Gastroesophageal sphincter (tissue), 3 donors: ENCODE measurements around the gene MCM3.

ENCODE experiments used
- POLR2A ChIP-seq, 2 donors: fragments of 450-650 bp; IDR thresholded peaks; one replicate each; pipeline ENCODE4 v1.6.1; 2017; ENCODE audit warnings: antibody characterized with exemption in 2 of 2, mild to moderate bottlenecking in 2 of 2, moderate library complexity in 1 of 2
- TF ChIP-seq, protein P1 (sequence below), 4 experiments: fragments of 200-600 bp in 2 of 4; fragments of 450-650 bp in 2 of 4; sonication (generic) in 1 of 4; IDR thresholded peaks; one replicate each; pipeline ENCODE4 v1.5.1; 2017 to 2019; ENCODE audit warnings: antibody characterized with exemption in 4 of 4, mild to moderate bottlenecking in 2 of 4, moderate library complexity in 2 of 4

DNA sequence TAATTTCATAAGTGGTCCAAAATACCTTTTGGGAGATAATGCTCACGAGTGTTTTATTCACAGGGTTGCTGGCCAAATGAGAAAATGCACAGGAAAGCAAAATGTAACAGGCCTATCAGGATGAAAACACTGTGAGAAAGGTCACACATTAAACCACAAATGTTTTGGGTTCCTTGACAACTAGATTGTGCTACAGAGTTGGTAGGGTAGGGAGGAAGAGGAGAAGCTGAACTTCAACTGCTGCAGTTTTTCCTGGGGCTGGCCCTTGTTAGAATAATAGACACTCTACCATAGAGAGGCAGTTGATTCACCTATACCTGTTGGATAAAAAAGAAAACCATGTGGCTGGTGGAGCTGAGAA is 49.3 kb upstream of the MCM3 start:
- TF ChIP-seq POLR2A (IDR thresholded peaks at IDR 0.05) = no peak
- TF ChIP-seq, protein P1, sequence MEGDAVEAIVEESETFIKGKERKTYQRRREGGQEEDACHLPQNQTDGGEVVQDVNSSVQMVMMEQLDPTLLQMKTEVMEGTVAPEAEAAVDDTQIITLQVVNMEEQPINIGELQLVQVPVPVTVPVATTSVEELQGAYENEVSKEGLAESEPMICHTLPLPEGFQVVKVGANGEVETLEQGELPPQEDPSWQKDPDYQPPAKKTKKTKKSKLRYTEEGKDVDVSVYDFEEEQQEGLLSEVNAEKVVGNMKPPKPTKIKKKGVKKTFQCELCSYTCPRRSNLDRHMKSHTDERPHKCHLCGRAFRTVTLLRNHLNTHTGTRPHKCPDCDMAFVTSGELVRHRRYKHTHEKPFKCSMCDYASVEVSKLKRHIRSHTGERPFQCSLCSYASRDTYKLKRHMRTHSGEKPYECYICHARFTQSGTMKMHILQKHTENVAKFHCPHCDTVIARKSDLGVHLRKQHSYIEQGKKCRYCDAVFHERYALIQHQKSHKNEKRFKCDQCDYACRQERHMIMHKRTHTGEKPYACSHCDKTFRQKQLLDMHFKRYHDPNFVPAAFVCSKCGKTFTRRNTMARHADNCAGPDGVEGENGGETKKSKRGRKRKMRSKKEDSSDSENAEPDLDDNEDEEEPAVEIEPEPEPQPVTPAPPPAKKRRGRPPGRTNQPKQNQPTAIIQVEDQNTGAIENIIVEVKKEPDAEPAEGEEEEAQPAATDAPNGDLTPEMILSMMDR (IDR thresholded peaks at IDR 0.05) = no peak
